Parathyroid adenoma (tissue), 2 donors: Measurements from ENCODE around the gene NTSR1.

Source experiments
- H2AFZ ChIP-seq: fragments of 300-600 bp; sonication (generic); one replicate; pipeline ENCODE4 v1.7.0; 2017; ENCODE audit warnings: antibody characterized with exemption, mild to moderate bottlenecking
- H3K27ac ChIP-seq: fragments of 300-600 bp; sonication (generic); one replicate; pipeline ENCODE4 v1.7.0; 2017
- H3K27me3 ChIP-seq: fragments of 300-600 bp; sonication (generic); one replicate; pipeline ENCODE4 v1.7.0; 2017; ENCODE audit warnings: low read length; ENCODE audit not compliant: control insufficient read depth, insufficient read depth
- H3K36me3 ChIP-seq: fragments of 300-600 bp; sonication (generic); one replicate; pipeline ENCODE4 v1.7.0; 2017; ENCODE audit warnings: low read length; ENCODE audit not compliant: control insufficient read depth, insufficient read depth
- H3K4me1 ChIP-seq: fragments of 300-600 bp; sonication (generic); one replicate; pipeline ENCODE4 v1.7.0; 2017; ENCODE audit warnings: control low read depth
- H3K4me2 ChIP-seq: fragments of 300-600 bp; sonication (generic); one replicate; pipeline ENCODE4 v1.7.0; 2017; ENCODE audit warnings: low read length
- H3K4me3 ChIP-seq: fragments of 300-600 bp; sonication (generic); one replicate; pipeline ENCODE4 v1.7.0; 2017; ENCODE audit warnings: low read depth, low read length
- H3K79me2 ChIP-seq: fragments of 300-600 bp; sonication (generic); one replicate; pipeline ENCODE4 v1.7.0; 2017; ENCODE audit warnings: control low read depth
- H3K9ac ChIP-seq: fragments of 300-600 bp; sonication (generic); one replicate; pipeline ENCODE4 v1.7.0; 2017; ENCODE audit warnings: mild to moderate bottlenecking
- H3K9me3 ChIP-seq: fragments of 300-600 bp; sonication (generic); one replicate; pipeline ENCODE4 v1.7.0; 2017; ENCODE audit warnings: low read length; ENCODE audit not compliant: control insufficient read depth
- CTCF ChIP-seq: fragments of 300-600 bp; sonication (generic); IDR thresholded peaks from one replicate; pipeline ENCODE4 v1.7.0; 2017; ENCODE audit warnings: antibody characterized with exemption, mild to moderate bottlenecking
- donor health status: primary hyperparathyroidism.

Gene NTSR1

GRCh38 chr20:62765021-62765420, 56.4 kb downstream of the NTSR1 start:
- Histone ChIP-seq H3K9ac (no peak overlapping the region), H3K4me2 (no peak overlapping the region), H3K27me3 (no peaks in the 10 kb centered on the region), H3K27ac (no peak overlapping the region), H3K9me3 (no peaks in the 10 kb centered on the region), H3K79me2 (no peaks in the 10 kb centered on the region), H3K36me3 (no peaks in the 10 kb centered on the region), H3K4me1 (no peaks in the 10 kb centered on the region), H3K4me3 (no peak overlapping the region), H2AFZ (no peak overlapping the region)
- no peak for TF ChIP-seq CTCF

- no peak for TF ChIP-seq CTCF
- Histone ChIP-seq H3K27ac (no peak overlapping the region), H3K9ac (no peak overlapping the region), H3K4me2 (no peak overlapping the region), H3K27me3 (no peaks in the 10 kb centered on the region), H3K4me3 (no peak overlapping the region), H3K36me3 (no peaks in the 10 kb centered on the region), H3K79me2 (no peaks in the 10 kb centered on the region), H3K4me1 (no peaks in the 10 kb centered on the region), H2AFZ (no peak overlapping the region), H3K9me3 (no peaks in the 10 kb centered on the region)
These were observed 56.9 kb downstream of the NTSR1 start for GRCh38 chr20:62765432-62766070.

- Histone ChIP-seq H3K27me3 (no peaks in the 10 kb centered on the region), H2AFZ (no peak overlapping the region), H3K27ac (no peak overlapping the region), H3K9me3 (no peaks in the 10 kb centered on the region), H3K4me3 (no peak overlapping the region), H3K79me2 (no peaks in the 10 kb centered on the region), H3K4me1 (no peaks in the 10 kb centered on the region), H3K4me2 (no peak overlapping the region), H3K36me3 (no peaks in the 10 kb centered on the region), H3K9ac (no peak overlapping the region)
- no peak for TF ChIP-seq CTCF
These were observed 57.4 kb downstream of the NTSR1 start for GRCh38 chr20:62766071-62766450.

GRCh38 chr20:62766716-62767115, 58.1 kb downstream of the NTSR1 start:
- Histone ChIP-seq H3K27ac (no peak overlapping the region), H3K4me2 (no peak overlapping the region), H3K9me3 (no peaks in the 10 kb centered on the region), H3K4me1 (no peaks in the 10 kb centered on the region), H3K36me3 (no peaks in the 10 kb centered on the region), H3K79me2 (no peaks in the 10 kb centered on the region), H3K27me3 (no peaks in the 10 kb centered on the region), H3K9ac (no peak overlapping the region), H3K4me3 (no peak overlapping the region), H2AFZ (no peak overlapping the region)
- TF ChIP-seq CTCF = no peak

- no peak overlapping the region for H3K4me3 ChIP-seq
- H3K27ac ChIP-seq = no peak overlapping the region
- no peak overlapping the region for H2AFZ ChIP-seq
- H3K79me2 ChIP-seq = no peaks in the 10 kb centered on the region
- H3K4me1 ChIP-seq = peaks cover 4% of the 10 kb centered on the region
- H3K9ac ChIP-seq = no peak overlapping the region
- no peaks in the 10 kb centered on the region for H3K9me3 ChIP-seq
- TF ChIP-seq CTCF = no peak
- H3K27me3 ChIP-seq = no peaks in the 10 kb centered on the region
- H3K4me2 ChIP-seq = no peak overlapping the region
- H3K36me3 ChIP-seq = no peaks in the 10 kb centered on the region
These were observed 59.6 kb downstream of the NTSR1 start for GRCh38 chr20:62768234-62768546.
